Measurements from ENCODE around the gene PPP1CA.

PPP1CA gene

GRCh38 chr11:67351275-67352005, 50.2 kb downstream of the PPP1CA start:
- Histone ChIP-seq H3K9ac (ENCODE audit: low read length in 2 of 2) (peak overlapping the region; percentile 53 to 60), H3K9me3 (ENCODE audit: control insufficient read depth in 2 of 2, low read length in 2 of 2) (no peaks in the 10 kb centered on the region), H3K27ac (ENCODE audit: low read length) (peak overlapping the region; percentile 70), H3K27me3 (ENCODE audit: control insufficient read depth in 1 of 2, insufficient read depth in 2 of 2, low read length in 2 of 2) (no peaks in the 10 kb centered on the region), H3K4me1 (ENCODE audit: control insufficient read depth, insufficient read depth, low read length) (peaks cover 47% of the 10 kb centered on the region), H3K36me3 (ENCODE audit: control insufficient read depth in 2 of 2, insufficient read depth in 2 of 2, low read length in 2 of 2) (peaks cover 3 to 4% of the 10 kb centered on the region in 2 donors), H3K4me3 (ENCODE audit: low read length in 2 of 2) (no peak overlapping the region)

- H3K9me3 ChIP-seq (ENCODE audit: control insufficient read depth in 2 of 2, low read length in 2 of 2) = no peaks in the 10 kb centered on the region
- H3K36me3 ChIP-seq (ENCODE audit: control insufficient read depth in 2 of 2, insufficient read depth in 2 of 2, low read length in 2 of 2) = peaks cover 3 to 4% of the 10 kb centered on the region in 2 donors
- H3K27me3 ChIP-seq (ENCODE audit: control insufficient read depth in 1 of 2, insufficient read depth in 2 of 2, low read length in 2 of 2) = no peaks in the 10 kb centered on the region
- no peak overlapping the region for H3K4me3 ChIP-seq (ENCODE audit: low read length in 2 of 2)
- H3K4me1 ChIP-seq (ENCODE audit: control insufficient read depth, insufficient read depth, low read length) = peaks cover 32% of the 10 kb centered on the region
- H3K27ac ChIP-seq (ENCODE audit: low read length) = no peak overlapping the region
- no peak overlapping the region for H3K9ac ChIP-seq (ENCODE audit: low read length in 2 of 2)
These were observed 51.7 kb downstream of the PPP1CA start for GRCh38 chr11:67349928-67350465.

GRCh38 chr11:67349457-67349856, 52.2 kb downstream of the PPP1CA start:
- H3K27ac ChIP-seq (ENCODE audit: low read length) = no peak overlapping the region
- no peak overlapping the region for H3K4me3 ChIP-seq (ENCODE audit: low read length in 2 of 2)
- peaks cover 27% of the 10 kb centered on the region for H3K4me1 ChIP-seq (ENCODE audit: control insufficient read depth, insufficient read depth, low read length)
- no peak overlapping the region for H3K9ac ChIP-seq (ENCODE audit: low read length in 2 of 2)
- no peaks in the 10 kb centered on the region for H3K9me3 ChIP-seq (ENCODE audit: control insufficient read depth in 2 of 2, low read length in 2 of 2)
- peaks cover 3 to 4% of the 10 kb centered on the region in 2 donors for H3K36me3 ChIP-seq (ENCODE audit: control insufficient read depth in 2 of 2, insufficient read depth in 2 of 2, low read length in 2 of 2)
- H3K27me3 ChIP-seq (ENCODE audit: control insufficient read depth in 1 of 2, insufficient read depth in 2 of 2, low read length in 2 of 2) = no peaks in the 10 kb centered on the region

GRCh38 chr11:67349036-67349435, 52.6 kb downstream of the PPP1CA start:
- Histone ChIP-seq H3K4me3 (ENCODE audit: low read length in 2 of 2) (no peak overlapping the region), H3K36me3 (ENCODE audit: control insufficient read depth in 2 of 2, insufficient read depth in 2 of 2, low read length in 2 of 2) (peaks cover 3 to 4% of the 10 kb centered on the region in 2 donors), H3K9me3 (ENCODE audit: control insufficient read depth in 2 of 2, low read length in 2 of 2) (no peaks in the 10 kb centered on the region), H3K27me3 (ENCODE audit: control insufficient read depth in 1 of 2, insufficient read depth in 2 of 2, low read length in 2 of 2) (no peaks in the 10 kb centered on the region), H3K4me1 (ENCODE audit: control insufficient read depth, insufficient read depth, low read length) (peaks cover 23% of the 10 kb centered on the region), H3K9ac (ENCODE audit: low read length in 2 of 2) (no peak overlapping the region), H3K27ac (ENCODE audit: low read length) (no peak overlapping the region)

All from stomach smooth muscle (tissue), 2 donors.